Fibroblast of villous mesenchyme (primary cell): Measurements from ENCODE around the gene APOE. TPM values are rescaled to one million over a fixed set of nuclear protein-coding genes. Genes with fewer than 3 reads are reported as not detected.
"Not testable (repeated sequence)": the region's sequence is repeated elsewhere in the genome, so short reads cannot be mapped to it uniquely, and the experiment has no call there.

ENCODE experiments used
- DNase-seq: peaks from one replicate; pipeline ENCODE4 v3.0.0-alpha.2; 2010; ENCODE audit warnings: low read depth
- H3K4me3 ChIP-seq: 2 replicates; pipeline ENCODE4 v1.5.1; 2011; ENCODE audit warnings: low read depth, mild to moderate bottlenecking, low read length
- CTCF ChIP-seq: IDR thresholded peaks from 2 replicates; pipeline ENCODE4 v1.5.1; 2012; ENCODE audit warnings: low read depth, mild to moderate bottlenecking, low read length; ENCODE audit not compliant: insufficient read depth
- total RNA-seq: library from RNA; depleted of rRNA; stranded (reverse); fragments of >200 nt; gene quantifications from 2 replicates; pipeline ENCODE4 v1.2.3, GENCODE V29; 2012

APOE gene
- total RNA-seq, 1 donor: 16.4 TPM

GRCh38 chr19:44876930-44877535, 28.6 kb upstream of the APOE start:
- no peak for TF ChIP-seq CTCF
- no peak for DNase-seq
- H3K4me3 ChIP-seq: no peak overlapping the region

- H3K4me3 ChIP-seq: no peak overlapping the region
- TF ChIP-seq CTCF: no peak
- no peak for DNase-seq
Observed at GRCh38 chr19:44878120-44878865, 27.3 kb upstream of the APOE start.

GRCh38 chr19:44879309-44880065, 26.1 kb upstream of the APOE start:
- no peak for TF ChIP-seq CTCF
- no peak overlapping the region for H3K4me3 ChIP-seq
- no peak for DNase-seq

- no peak for DNase-seq
- TF ChIP-seq CTCF: no peak
- H3K4me3 ChIP-seq: no peak overlapping the region
Observed at GRCh38 chr19:44882063-44882462, 23.5 kb upstream of the APOE start.

- DNase-seq, H3K4me3 ChIP-seq: not testable (repeated sequence)
Observed at GRCh38 chr19:44882619-44883397, 22.8 kb upstream of the APOE start.

- DNase-seq: no peak
- TF ChIP-seq CTCF: no peak
- no peak overlapping the region for H3K4me3 ChIP-seq
Observed at GRCh38 chr19:44883922-44884321, 21.7 kb upstream of the APOE start.
